GM12873 (cell line): Measurements from ENCODE around the gene ASB10.

Experiments used
- TF ChIP-seq, protein P1 (sequence below): IDR thresholded peaks from 2 replicates; pipeline ENCODE4 v1.5.1; 2012; ENCODE audit warnings: low read depth, mild to moderate bottlenecking, moderate library complexity, low read length, control low read depth; ENCODE audit not compliant: insufficient read depth; ENCODE audit errors: missing control alignments

Gene ASB10

DNA sequence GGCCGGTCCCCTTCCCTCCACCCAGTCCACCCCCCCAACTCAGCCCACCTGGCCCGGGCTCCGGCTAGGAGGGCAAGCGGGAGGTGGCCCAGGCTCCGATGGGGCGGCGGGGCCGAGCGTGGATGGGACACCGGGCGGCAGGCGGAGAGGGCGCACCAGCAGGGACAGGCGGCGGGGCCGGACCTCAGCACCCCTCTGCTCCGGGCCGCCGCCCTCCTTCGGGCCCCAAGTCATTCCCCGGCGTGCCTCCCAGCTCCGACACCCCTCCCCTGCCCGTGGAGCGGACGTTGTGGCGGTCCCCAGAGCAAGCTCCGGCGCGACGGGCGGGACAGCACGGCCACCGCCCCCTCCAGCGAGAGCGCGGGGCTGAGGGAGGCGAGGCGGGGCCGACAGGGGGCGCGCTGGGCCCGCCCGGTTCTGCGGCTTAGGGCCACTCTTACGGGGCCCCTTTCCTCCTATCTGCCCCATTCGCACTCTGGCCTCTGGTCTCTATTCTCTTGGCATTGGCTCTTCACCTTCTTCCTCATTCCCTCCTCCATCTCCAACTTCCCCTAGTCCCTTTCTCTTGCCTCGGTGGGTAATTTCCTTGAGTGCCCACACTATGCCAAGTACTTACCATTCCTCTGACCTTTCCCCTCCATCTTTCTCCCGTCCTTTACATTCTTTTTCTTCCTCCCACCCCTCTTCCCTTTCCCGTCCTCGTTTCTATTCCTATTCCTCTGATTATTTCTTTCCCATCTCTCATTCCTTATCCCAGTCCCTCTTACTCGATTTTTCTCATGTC, 18.9 kb downstream of the ASB10 start:
- TF ChIP-seq, protein P1, sequence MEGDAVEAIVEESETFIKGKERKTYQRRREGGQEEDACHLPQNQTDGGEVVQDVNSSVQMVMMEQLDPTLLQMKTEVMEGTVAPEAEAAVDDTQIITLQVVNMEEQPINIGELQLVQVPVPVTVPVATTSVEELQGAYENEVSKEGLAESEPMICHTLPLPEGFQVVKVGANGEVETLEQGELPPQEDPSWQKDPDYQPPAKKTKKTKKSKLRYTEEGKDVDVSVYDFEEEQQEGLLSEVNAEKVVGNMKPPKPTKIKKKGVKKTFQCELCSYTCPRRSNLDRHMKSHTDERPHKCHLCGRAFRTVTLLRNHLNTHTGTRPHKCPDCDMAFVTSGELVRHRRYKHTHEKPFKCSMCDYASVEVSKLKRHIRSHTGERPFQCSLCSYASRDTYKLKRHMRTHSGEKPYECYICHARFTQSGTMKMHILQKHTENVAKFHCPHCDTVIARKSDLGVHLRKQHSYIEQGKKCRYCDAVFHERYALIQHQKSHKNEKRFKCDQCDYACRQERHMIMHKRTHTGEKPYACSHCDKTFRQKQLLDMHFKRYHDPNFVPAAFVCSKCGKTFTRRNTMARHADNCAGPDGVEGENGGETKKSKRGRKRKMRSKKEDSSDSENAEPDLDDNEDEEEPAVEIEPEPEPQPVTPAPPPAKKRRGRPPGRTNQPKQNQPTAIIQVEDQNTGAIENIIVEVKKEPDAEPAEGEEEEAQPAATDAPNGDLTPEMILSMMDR, result peak; percentile 75

GRCh38 chr7:151167197-151167961, 19.7 kb downstream of the ASB10 start, which contains the start of gene GBX1:
GBX1 (minus strand) TSS chr7:151167694; CDS start chr7:151167548, 146 bp downstream.
- TF ChIP-seq, protein P1, result peak; percentile 4

- TF ChIP-seq, protein P1, result no peak
Observed at GRCh38 chr7:151166629-151167196, 20.3 kb downstream of the ASB10 start.

DNA sequence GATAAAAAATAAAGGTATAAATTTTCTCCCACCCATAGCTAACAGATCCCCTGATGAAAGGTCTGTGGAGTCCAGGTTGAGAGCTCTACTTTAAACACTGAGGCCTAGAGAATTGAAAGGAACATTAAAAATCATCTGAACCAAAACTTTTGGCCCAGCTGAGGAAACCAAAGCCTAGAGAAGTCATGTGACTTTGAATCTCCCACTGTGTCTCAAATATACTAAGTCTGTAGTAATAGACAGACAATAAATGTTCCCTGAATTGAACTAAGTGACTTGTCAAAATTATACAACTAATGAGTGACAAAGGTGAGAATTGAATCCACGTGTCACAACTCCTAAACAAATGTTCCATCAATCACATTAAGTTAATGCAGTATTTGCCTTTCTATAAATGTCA, 25.3 kb downstream of the ASB10 start:
- TF ChIP-seq, protein P1, result no peak

DNA sequence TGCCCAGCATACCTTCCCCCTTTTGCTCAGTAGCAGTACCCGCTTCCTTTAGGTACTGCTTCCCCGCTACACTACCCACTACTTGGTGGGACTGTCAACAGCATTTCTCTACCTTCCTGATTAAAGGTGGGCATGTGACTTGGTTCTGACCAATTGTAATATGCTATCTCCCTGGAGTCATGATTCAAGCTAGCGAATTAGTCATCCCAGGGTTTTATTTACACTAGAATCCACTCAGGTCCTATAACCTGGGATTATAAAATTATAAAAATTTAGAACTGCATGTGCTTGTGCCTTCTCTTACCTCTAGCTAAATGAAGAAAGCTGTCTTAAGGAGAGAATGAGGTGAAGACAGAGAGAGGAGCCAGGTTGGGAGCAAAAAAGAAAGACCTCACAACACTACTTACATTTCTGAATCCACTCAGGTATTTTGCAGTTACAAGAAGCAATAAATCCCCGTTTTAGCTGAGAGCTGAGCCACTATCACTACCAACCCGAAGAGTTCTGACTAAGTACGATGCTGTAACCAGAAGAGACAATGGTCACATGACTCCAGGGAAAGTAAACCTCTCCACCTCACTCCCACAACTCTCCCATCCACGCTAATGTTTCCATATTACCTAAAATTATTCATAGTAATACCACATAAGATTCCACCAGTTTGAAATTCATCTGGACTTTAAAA, 29.3 kb downstream of the ASB10 start:
- TF ChIP-seq, protein P1, result no peak

- TF ChIP-seq, protein P1, result no peak
Observed at GRCh38 chr7:151152643-151153513, 34.2 kb downstream of the ASB10 start.
